ENCODE results near the gene LZTS2.

DNA sequence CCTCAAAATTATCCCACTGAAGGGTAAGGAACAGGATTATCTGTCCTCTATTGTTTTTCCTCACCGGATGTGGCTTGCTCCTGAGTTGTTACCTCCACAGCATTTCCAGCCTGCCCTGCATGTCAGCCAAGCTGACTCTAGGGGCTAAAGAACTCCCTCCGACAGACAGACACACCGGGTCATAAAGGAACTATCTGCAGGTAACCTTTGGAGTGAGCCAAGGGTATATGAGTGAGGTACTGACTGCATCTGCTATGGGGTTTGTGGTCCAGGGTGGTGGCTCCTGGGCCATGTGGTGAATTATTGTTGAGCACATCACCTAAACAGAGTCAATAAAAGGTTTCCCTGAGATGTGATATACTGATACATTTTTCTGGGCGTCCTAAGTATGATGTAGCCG is 55.3 kb downstream of the LZTS2 start:
- TF ChIP-seq POLR2A (IDR thresholded peaks at IDR 0.05), result no peak
- TF ChIP-seq, protein P1, sequence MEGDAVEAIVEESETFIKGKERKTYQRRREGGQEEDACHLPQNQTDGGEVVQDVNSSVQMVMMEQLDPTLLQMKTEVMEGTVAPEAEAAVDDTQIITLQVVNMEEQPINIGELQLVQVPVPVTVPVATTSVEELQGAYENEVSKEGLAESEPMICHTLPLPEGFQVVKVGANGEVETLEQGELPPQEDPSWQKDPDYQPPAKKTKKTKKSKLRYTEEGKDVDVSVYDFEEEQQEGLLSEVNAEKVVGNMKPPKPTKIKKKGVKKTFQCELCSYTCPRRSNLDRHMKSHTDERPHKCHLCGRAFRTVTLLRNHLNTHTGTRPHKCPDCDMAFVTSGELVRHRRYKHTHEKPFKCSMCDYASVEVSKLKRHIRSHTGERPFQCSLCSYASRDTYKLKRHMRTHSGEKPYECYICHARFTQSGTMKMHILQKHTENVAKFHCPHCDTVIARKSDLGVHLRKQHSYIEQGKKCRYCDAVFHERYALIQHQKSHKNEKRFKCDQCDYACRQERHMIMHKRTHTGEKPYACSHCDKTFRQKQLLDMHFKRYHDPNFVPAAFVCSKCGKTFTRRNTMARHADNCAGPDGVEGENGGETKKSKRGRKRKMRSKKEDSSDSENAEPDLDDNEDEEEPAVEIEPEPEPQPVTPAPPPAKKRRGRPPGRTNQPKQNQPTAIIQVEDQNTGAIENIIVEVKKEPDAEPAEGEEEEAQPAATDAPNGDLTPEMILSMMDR (IDR thresholded peaks at IDR 0.05), result no peak
